ENCODE results near the gene GRID2IP.

Gene GRID2IP

DNA sequence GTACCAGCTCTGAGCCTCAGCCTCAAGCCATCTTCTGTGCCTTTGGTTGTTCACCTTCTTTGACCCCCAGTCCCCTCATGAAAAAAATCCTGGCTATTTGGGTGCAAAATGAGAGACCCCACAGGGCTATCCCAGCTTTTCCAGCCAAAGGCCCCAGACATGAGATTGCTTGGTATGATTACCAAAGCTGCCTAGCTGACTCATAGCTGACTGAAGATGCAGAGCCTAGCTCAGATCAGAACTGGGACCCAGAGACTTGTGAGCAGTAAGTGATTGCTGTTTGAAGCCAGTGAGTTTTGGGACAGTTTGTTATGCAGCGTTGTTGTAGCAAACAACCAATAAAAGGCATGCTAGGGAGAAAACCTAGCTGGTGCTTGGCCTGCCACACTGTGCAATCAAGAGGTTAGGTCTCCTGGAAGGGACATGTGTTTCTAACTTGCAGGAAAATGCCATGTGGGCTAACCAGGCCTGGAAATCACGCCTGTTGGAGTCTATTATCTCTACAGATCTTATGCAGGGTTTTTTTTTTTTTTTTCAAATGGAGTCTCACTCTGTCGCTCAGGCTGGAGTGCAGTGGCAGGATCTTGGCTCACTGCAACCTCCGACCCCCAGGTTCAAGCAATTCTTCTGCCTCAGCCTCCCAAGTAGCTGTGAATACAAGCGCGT, 55.5 kb downstream of the GRID2IP start:
- TF ChIP-seq, protein P1, sequence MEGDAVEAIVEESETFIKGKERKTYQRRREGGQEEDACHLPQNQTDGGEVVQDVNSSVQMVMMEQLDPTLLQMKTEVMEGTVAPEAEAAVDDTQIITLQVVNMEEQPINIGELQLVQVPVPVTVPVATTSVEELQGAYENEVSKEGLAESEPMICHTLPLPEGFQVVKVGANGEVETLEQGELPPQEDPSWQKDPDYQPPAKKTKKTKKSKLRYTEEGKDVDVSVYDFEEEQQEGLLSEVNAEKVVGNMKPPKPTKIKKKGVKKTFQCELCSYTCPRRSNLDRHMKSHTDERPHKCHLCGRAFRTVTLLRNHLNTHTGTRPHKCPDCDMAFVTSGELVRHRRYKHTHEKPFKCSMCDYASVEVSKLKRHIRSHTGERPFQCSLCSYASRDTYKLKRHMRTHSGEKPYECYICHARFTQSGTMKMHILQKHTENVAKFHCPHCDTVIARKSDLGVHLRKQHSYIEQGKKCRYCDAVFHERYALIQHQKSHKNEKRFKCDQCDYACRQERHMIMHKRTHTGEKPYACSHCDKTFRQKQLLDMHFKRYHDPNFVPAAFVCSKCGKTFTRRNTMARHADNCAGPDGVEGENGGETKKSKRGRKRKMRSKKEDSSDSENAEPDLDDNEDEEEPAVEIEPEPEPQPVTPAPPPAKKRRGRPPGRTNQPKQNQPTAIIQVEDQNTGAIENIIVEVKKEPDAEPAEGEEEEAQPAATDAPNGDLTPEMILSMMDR (IDR thresholded peaks at IDR 0.05; ENCODE audit: insufficient read depth, missing control alignments) = no peak
- DNase-seq (ENCODE audit: insufficient read length, low spot score) (no peak), FAIRE-seq (no peak)

DNA sequence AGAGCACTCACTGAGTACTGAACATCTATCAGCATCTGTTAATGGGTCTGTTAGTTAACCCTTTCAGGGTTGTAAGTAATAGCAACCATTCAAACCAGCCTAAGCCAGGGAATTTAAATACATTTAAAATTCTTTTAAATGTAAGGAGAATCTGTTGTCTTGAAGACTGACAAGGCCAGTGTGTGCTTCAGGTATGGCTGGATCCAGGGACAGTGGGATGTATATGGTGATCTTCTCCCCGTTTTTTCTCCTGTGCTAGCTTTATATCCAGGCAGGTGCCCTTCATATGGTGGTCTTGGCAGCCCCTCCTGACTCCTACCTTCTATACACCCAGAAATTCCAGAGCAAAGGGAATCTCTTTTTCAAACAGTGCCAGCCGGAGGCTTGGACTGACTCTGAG, 56.9 kb downstream of the GRID2IP start:
- FAIRE-seq = no peak
- DNase-seq (ENCODE audit: insufficient read length, low spot score) = no peak
- TF ChIP-seq, protein P1 (IDR thresholded peaks at IDR 0.05; ENCODE audit: insufficient read depth, missing control alignments) = no peak

DNA sequence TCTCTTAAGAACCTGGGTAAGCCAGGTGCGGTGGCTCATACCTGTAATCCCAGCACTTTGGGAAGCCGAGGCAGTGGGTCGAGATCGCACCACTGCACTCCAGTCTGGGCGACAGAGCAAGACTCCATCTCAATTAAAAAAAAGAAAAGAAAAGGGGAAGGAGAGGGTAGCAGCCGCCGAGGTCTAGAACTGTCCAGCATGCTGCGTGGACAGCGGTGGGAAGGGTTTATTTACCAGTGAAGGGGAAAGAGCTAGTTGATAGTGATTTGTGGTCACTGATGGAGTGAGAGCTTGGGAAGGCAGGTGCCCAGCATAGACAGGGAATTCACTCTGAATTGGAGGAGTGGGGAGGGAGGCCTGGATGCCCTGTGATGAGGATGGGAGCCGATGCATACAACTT, 60.1 kb downstream of the GRID2IP start:
- no peak for DNase-seq (ENCODE audit: insufficient read length, low spot score)
- TF ChIP-seq, protein P1 (IDR thresholded peaks at IDR 0.05; ENCODE audit: insufficient read depth, missing control alignments) = no peak
- FAIRE-seq = no peak

DNA sequence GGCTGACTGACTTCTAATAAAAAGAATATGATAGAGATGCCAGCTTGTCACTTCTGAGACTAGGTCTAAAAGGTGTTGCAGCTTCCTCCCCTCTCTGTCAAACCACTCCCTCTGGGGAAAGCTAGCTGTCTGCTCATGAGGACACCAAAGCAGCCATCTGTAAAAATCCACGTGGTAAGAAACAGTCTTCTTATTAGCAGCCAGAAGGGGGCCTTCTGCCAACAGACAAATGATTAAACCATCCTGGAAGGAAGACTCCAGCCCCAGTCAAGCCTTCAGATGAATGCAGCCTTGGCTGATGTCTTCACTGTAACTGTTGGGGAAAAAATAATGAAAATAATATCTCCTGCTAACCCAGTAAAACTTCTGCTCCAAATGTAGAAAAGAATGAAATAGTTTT, 61.6 kb downstream of the GRID2IP start:
- TF ChIP-seq, protein P1 (IDR thresholded peaks at IDR 0.05; ENCODE audit: insufficient read depth, missing control alignments) = no peak
- DNase-seq (ENCODE audit: insufficient read length, low spot score) (no peak), FAIRE-seq (no peak)

DNA sequence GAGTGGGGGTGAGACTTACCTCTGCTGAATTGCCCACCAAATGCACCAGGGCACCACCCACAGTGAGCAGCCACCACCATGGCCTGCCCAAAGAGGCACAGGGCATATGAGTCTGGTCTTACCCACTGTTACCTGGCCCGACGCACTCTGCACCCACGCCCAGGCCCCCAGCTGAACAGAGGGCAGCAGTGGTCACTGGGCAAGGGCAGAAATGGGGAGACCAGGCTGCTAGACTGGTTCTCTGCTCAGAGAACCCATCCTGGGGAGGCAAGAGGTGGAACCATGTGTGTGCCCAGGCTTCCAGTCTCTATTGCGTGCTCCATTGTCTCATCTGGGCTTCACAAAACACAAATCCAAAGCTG, 64.1 kb downstream of the GRID2IP start:
- TF ChIP-seq, protein P1 (IDR thresholded peaks at IDR 0.05; ENCODE audit: insufficient read depth, missing control alignments) = no peak
- no peak for FAIRE-seq

DNA sequence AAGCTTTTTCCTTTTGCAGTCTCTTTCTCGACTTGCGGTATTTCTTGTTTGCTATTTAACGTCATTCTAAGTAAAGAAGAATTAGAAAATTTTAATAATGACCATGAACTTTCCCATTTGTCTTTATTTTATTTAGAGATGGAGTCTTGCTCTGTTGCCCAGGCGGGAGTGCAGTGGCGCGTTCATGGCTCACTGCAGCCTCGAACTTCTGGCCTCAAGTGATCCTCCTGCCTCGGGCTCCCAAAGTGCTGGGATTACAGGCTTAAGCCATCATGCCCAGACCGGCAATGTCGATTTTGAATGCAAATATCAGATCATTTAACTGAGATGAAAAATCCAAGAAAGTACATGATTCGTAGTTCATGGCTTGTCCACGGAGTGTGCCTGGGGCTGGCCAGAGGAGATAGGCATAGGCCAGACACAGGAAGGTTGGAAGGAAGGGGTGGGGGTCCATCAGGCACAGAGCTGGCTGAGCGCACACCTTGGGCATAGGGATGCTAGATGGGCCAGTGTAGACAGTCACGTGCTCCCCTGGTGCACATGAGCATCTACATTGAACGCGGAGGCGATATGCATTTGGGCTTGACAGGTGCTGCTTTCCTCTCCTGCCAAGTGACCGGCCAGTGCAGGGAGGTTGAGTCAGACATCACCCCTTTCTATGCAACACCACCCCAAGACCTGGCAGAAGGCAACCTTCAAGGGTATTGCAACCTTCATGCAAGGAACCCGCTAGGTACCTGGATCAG, 64.7 kb downstream of the GRID2IP start:
- DNase-seq (ENCODE audit: insufficient read length, low spot score) (no peak), FAIRE-seq (no peak)

More for the DNA sequence above, 64.1 kb downstream of the GRID2IP start:
- no peak for DNase-seq (ENCODE audit: insufficient read length, low spot score)

More for the DNA sequence above, 64.7 kb downstream of the GRID2IP start:
- TF ChIP-seq, protein P1 (IDR thresholded peaks at IDR 0.05; ENCODE audit: insufficient read depth, missing control alignments) = no peak
